Activated CD4-positive, CD25-positive, alpha-beta regulatory T cell treated with anti-CD3 and anti-CD28 coated beads, Interleukin-2, amount 50 U/mL, for 16 hours (primary cell): ENCODE measurements around the gene FOXL2.
"Not testable (repeated sequence)": the region's sequence is repeated elsewhere in the genome, so short reads cannot be mapped to it uniquely, and the experiment has no call there.

Experiments
- DNase-seq: peaks from one replicate; pipeline ENCODE4 v3.0.0-alpha.2; 2020; ENCODE audit warnings: low read depth, low spot score

The FOXL2 gene

GRCh38 chr3:138933068-138933668, 13.8 kb downstream of the FOXL2 start:
- no peak for DNase-seq

GRCh38 chr3:138928727-138929372, 18.1 kb downstream of the FOXL2 start:
- DNase-seq = no peak

- DNase-seq = peak; percentile 74
Observed at GRCh38 chr3:138923531-138923994, 23.4 kb downstream of the FOXL2 start.

- not testable (repeated sequence) for DNase-seq
Observed at GRCh38 chr3:138922400-138922799, 24.5 kb downstream of the FOXL2 start.

- no peak for DNase-seq
Observed at GRCh38 chr3:138921316-138922292, 25.3 kb downstream of the FOXL2 start.

GRCh38 chr3:138919325-138919724, 27.6 kb downstream of the FOXL2 start:
- no peak for DNase-seq

GRCh38 chr3:138916824-138917223, 30.1 kb downstream of the FOXL2 start:
- DNase-seq = no peak

GRCh38 chr3:138915503-138916498, 31.1 kb downstream of the FOXL2 start:
- DNase-seq = peak; percentile 55

- DNase-seq = no peak
Observed at GRCh38 chr3:138914870-138915502, 32.0 kb downstream of the FOXL2 start.

- no peak for DNase-seq
Observed at GRCh38 chr3:138913766-138914165, 33.2 kb downstream of the FOXL2 start.

GRCh38 chr3:138912237-138912636, 34.7 kb downstream of the FOXL2 start:
- DNase-seq = no peak

- no peak for DNase-seq
Observed at GRCh38 chr3:138911621-138912020, 35.3 kb downstream of the FOXL2 start.

- no peak for DNase-seq
Observed at GRCh38 chr3:138909904-138910303, 37.0 kb downstream of the FOXL2 start.

- no peak for DNase-seq
Observed at GRCh38 chr3:138908846-138909245, 38.1 kb downstream of the FOXL2 start.

- no peak for DNase-seq
Observed at GRCh38 chr3:138907539-138907938, 39.4 kb downstream of the FOXL2 start.

GRCh38 chr3:138902171-138902570, 44.8 kb downstream of the FOXL2 start:
- DNase-seq = no peak

- no peak for DNase-seq
Observed at GRCh38 chr3:138901567-138901966, 45.4 kb downstream of the FOXL2 start.

GRCh38 chr3:138899351-138899991, 47.5 kb downstream of the FOXL2 start:
- DNase-seq = no peak

- DNase-seq = no peak
Observed at GRCh38 chr3:138898708-138899107, 48.2 kb downstream of the FOXL2 start.

GRCh38 chr3:138898301-138898700, 48.6 kb downstream of the FOXL2 start:
- DNase-seq = no peak
